HCT116 (cell line): ENCODE measurements around the gene FAM131C. TPM values are rescaled to one million over a fixed set of nuclear protein-coding genes. Genes with fewer than 3 reads are reported as not detected.

Experiments
- ATAC-seq: fragments of 200-7000 bp; cut with Tn5 transposase; 2 replicates; pipeline ENCODE4 v1.9.1; 2020; ENCODE audit warnings: mild to moderate bottlenecking, moderate library complexity
- BruUV-seq: library from RNA; stranded (reverse); fragments of 400-500 nt; replicated peaks from 2 replicates; lab custom pipeline; 2021; lab: Mats Ljungman, UMichigan
- CTCF ChIA-PET: fragments of 300-600 bp; sonication (Branson Sonifier 250); formaldehyde crosslinking; loops from one replicate; lab custom pipeline; 2021; ENCODE audit warnings: antibody characterized with exemption; lab: Charles Lee
- POLR2A ChIA-PET: fragments of 300-600, 350-600 bp; sonication (Branson Sonifier 250); formaldehyde crosslinking; loops from one replicate; lab custom pipeline; 2021; ENCODE audit warnings: antibody characterized with exemption; lab: Charles Lee
- RAD21 ChIA-PET, 2 experiments: fragments of 300-600 bp; sonication (Branson Sonifier 250); formaldehyde crosslinking; loops; one replicate each; lab custom pipeline; 2023; ENCODE audit warnings: low total read pairs in 2 of 2; ENCODE audit not compliant: uncharacterized antibody in 2 of 2, unreplicated experiment in 2 of 2, low non-redundant PET in 1 of 2; lab: Charles Lee
- DNase-seq: peaks from one replicate; pipeline ENCODE4 v3.0.0-alpha.2; 2010; ENCODE audit warnings: low read depth, low spot score
- H2AFZ ChIP-seq: fragments of 200-600 bp; shearing (Covaris generic), sonication (generic); 2 replicates; pipeline ENCODE4 v1.6.1; 2017; ENCODE audit warnings: low read depth, mixed run types, mixed read lengths, antibody characterized with exemption, low read length; ENCODE audit not compliant: poor library complexity, severe bottlenecking
- H3K27ac ChIP-seq: 2 replicates; pipeline ENCODE4 v1.5.1; 2012; ENCODE audit warnings: low read depth, low read length
- H3K27me3 ChIP-seq: fragments of 200-600 bp; sonication (generic); 2 replicates; pipeline ENCODE4 v1.6.1; 2016; ENCODE audit warnings: mixed run types, low read length, mixed read lengths; ENCODE audit not compliant: insufficient read depth
- H3K36me3 ChIP-seq, 2 experiments: fragments of 200-500 bp in 1 of 2; fragments of 200-600 bp in 1 of 2; sonication (Bioruptor generic) in 1 of 2; sonication (generic) in 1 of 2; 2 replicates each; pipeline versions ENCODE4 v1.5.1 to v1.6.1; 2014 to 2016; ENCODE audit warnings: low read length in 2 of 2, inconsistent platforms in 1 of 2, mixed read lengths in 1 of 2, mixed run types in 1 of 2; ENCODE audit not compliant: insufficient read depth in 2 of 2, control insufficient read depth in 1 of 2
- H3K4me1 ChIP-seq, 2 experiments: fragments of 200-600 bp in 1 of 2; sonication (generic) in 1 of 2; 2 replicates each; pipeline versions ENCODE4 v1.5.1 to v1.6.1; 2012 to 2017; ENCODE audit warnings: low read length in 2 of 2, inconsistent platforms in 1 of 2, mild to moderate bottlenecking in 1 of 2, mixed read lengths in 1 of 2, mixed run types in 1 of 2, moderate library complexity in 1 of 2; ENCODE audit not compliant: insufficient read depth in 2 of 2, control insufficient read depth in 1 of 2
- H3K4me2 ChIP-seq: fragments of 200-600 bp; sonication (generic); 2 replicates; pipeline ENCODE4 v1.6.1; 2017; ENCODE audit warnings: mixed run types, low read length, mixed read lengths
- H3K4me3 ChIP-seq, 2 experiments: fragments of 200-600 bp in 1 of 2; sonication (generic) in 1 of 2; replicated peaks in 1 of 2; 2 replicates each; pipeline ENCODE4 v1.5.1; 2011 to 2016; ENCODE audit warnings: low read length in 2 of 2, control low read depth in 1 of 2, low read depth in 1 of 2, mild to moderate bottlenecking in 1 of 2, mixed read lengths in 1 of 2, mixed run types in 1 of 2
- H3K79me2 ChIP-seq: fragments of 200-600 bp; sonication (generic); 2 replicates; pipeline ENCODE4 v1.6.1; 2017; ENCODE audit warnings: mild to moderate bottlenecking, mixed run types, low read length, moderate library complexity, mixed read lengths; ENCODE audit not compliant: insufficient read depth
- H3K9ac ChIP-seq: fragments of 200-600 bp; sonication (generic); 2 replicates; pipeline ENCODE4 v1.6.1; 2016; ENCODE audit warnings: low read length, mixed read lengths
- H3K9me2 ChIP-seq: fragments of 200-600 bp; sonication (generic), shearing (Covaris generic); 2 replicates; pipeline ENCODE4 v1.6.1; 2017; ENCODE audit warnings: mixed run types, mild to moderate bottlenecking, moderate library complexity; ENCODE audit not compliant: insufficient read depth
- H3K9me3 ChIP-seq, 2 experiments: fragments of 200-500 bp in 1 of 2; fragments of 200-600 bp in 1 of 2; sonication (Bioruptor generic) in 1 of 2; sonication (generic) in 1 of 2; 2 replicates each; pipeline ENCODE4 v1.6.1; 2014 to 2017; ENCODE audit warnings: low read length in 2 of 2, mixed read lengths in 2 of 2, inconsistent platforms in 1 of 2, low read depth in 1 of 2, mild to moderate bottlenecking in 1 of 2, mixed run types in 1 of 2, moderate library complexity in 1 of 2; ENCODE audit not compliant: control insufficient read depth in 1 of 2, insufficient read depth in 1 of 2
- H4K20me1 ChIP-seq: fragments of 200-600 bp; sonication (generic), shearing (Covaris generic); 2 replicates; pipeline ENCODE4 v1.6.1; 2017; ENCODE audit warnings: mixed run types, mild to moderate bottlenecking, moderate library complexity; ENCODE audit not compliant: insufficient read depth
- CBX3 ChIP-seq: IDR thresholded peaks from 2 replicates; pipeline ENCODE4 v1.6.1; 2012; ENCODE audit warnings: low read depth
- CEBPB ChIP-seq: IDR thresholded peaks from 2 replicates; pipeline ENCODE4 v1.6.1; 2012; ENCODE audit warnings: low read depth
- EGR1 ChIP-seq: IDR thresholded peaks from 2 replicates; pipeline ENCODE4 v1.6.1; 2012; ENCODE audit warnings: low read depth
- ELF1 ChIP-seq: IDR thresholded peaks from 2 replicates; pipeline ENCODE4 v1.6.1; 2012; ENCODE audit warnings: low read depth, borderline replicate concordance
- EZH2phosphoT487 ChIP-seq: fragments of 200-600 bp; IDR thresholded peaks from 2 replicates; pipeline ENCODE4 v1.6.1; 2018; ENCODE audit warnings: antibody characterized with exemption, borderline replicate concordance
- JUND ChIP-seq: IDR thresholded peaks from 2 replicates; pipeline ENCODE4 v1.6.1; 2012
- RAD21 ChIP-seq: IDR thresholded peaks from 2 replicates; pipeline ENCODE4 v1.6.1; 2012; ENCODE audit warnings: low read depth, mild to moderate bottlenecking
- SIN3A ChIP-seq: IDR thresholded peaks from 2 replicates; pipeline ENCODE4 v1.6.1; 2012; ENCODE audit warnings: low read depth
- SRF ChIP-seq: IDR thresholded peaks from 2 replicates; pipeline ENCODE4 v1.6.1; 2012; ENCODE audit warnings: low read depth
- TCF7L2 ChIP-seq: IDR thresholded peaks from 2 replicates; pipeline ENCODE4 v1.7.0; 2011; ENCODE audit warnings: borderline replicate concordance, inconsistent platforms; ENCODE audit not compliant: insufficient read depth, insufficient read length; ENCODE audit errors: extremely low read depth
- YY1 ChIP-seq: IDR thresholded peaks from 2 replicates; pipeline ENCODE4 v1.6.1; 2011; ENCODE audit warnings: low read length, low read depth, moderate library complexity, mild to moderate bottlenecking; ENCODE audit not compliant: insufficient replicate concordance; ENCODE audit errors: extremely low read depth
- ZFX ChIP-seq: fragments of 450-650 bp; IDR thresholded peaks from 2 replicates; pipeline ENCODE4 v1.6.1; 2017
- ZNF274 ChIP-seq: fragments of 200-500 bp; sonication (Bioruptor generic); IDR thresholded peaks from 2 replicates; pipeline ENCODE4 v1.6.1; 2014; ENCODE audit warnings: mild to moderate bottlenecking, low read depth, low read length, inconsistent platforms
- intact Hi-C: fragments of 100-400 bp; cut with micrococcal nuclease; formaldehyde crosslinking; loops from 2 replicates; pipeline ENCODE4 v1.10.0; 2022
- total RNA-seq: library from RNA; stranded (reverse); gene quantifications from one replicate; pipeline ENCODE4 v1.2.1, GENCODE V29; 2021; ENCODE audit not compliant: unreplicated experiment
- TF ChIP-seq, protein P1 (sequence below): IDR thresholded peaks from 2 replicates; pipeline ENCODE4 v1.6.1; 2012
- TF ChIP-seq, protein P2 (sequence below), 3 experiments: fragments of 200-600 bp in 1 of 3; sonication (generic) in 1 of 3; IDR thresholded peaks in 2 of 3; conservative IDR thresholded peaks in 1 of 3; 2 replicates each; pipeline ENCODE4 v1.5.1; 2012 to 2017; ENCODE audit warnings: low read depth in 2 of 3, low read length in 2 of 3, antibody characterized with exemption in 1 of 3, borderline replicate concordance in 1 of 3, control low read depth in 1 of 3, mild to moderate bottlenecking in 1 of 3, mixed read lengths in 1 of 3, mixed run types in 1 of 3, moderate library complexity in 1 of 3; ENCODE audit not compliant: insufficient read depth in 1 of 3
- TF ChIP-seq, protein P3 (sequence below): IDR thresholded peaks from 2 replicates; pipeline ENCODE4 v1.6.1; 2012; ENCODE audit warnings: low read depth

FAM131C gene
- total RNA-seq, 1 experiment from 2014 or later: 11.6 TPM

DNA sequence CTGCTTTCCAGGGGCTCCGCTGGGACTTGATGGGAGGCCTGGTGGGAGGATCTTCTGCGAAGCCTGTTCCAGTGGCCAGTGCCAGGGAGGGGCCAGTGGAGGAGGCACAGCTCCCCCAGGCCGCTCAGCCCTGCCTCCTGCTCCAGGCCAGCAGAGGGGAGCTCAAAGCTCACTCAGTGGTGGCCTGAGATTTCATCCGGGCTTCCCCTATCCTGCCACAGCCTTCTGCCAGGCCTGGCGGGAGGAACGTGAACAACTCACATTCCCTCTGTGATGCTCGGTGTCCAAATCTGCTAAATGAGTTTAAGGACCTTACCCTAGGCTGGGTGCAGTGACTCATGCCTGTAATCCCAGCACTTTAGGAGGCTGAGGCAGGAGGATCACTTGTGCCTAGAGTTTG, 26.6 kb downstream of the FAM131C start:
- no TSS peak for BruUV-seq

DNA sequence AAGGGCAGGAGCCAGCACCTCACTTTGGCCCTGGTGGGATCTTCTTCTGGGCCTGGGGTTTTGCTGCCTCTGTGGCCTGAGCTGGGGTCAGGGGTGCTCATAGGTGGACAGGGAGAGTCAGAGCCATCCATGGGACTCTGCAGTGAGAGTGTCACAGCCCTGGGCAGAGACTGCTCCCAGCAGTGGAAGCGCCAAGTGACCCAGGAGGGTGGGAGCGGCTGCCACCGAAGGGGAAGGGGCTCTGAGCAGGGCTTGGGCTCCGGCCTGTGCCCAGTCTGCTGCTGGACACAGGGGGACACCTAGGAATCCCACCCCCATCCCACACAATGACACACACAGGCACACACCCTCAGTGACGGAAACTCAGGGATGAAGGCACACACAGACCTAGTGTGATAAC, 29.5 kb downstream of the FAM131C start:
- Histone ChIP-seq H3K9me2 (no peaks in the 10 kb centered on the region), H3K4me2 (no peak overlapping the region), H3K4me1 (peaks cover 0 to 6% of the 10 kb centered on the region in 2 experiments; a peak in 1 of 4 replicates), H2AFZ (no peak overlapping the region), H3K9me3 (no peaks in the 10 kb centered on the region), H3K27me3 (no peaks in the 10 kb centered on the region), H3K79me2 (no peaks in the 10 kb centered on the region), H3K27ac (no peak overlapping the region), H3K36me3 (no peaks in the 10 kb centered on the region), H3K9ac (no peak overlapping the region), H3K4me3 (no peak overlapping the region), H4K20me1 (no peaks in the 10 kb centered on the region)
- DNase-seq (no peak), ATAC-seq (no peak)
- CTCF ChIA-PET: no interaction called here
- POLR2A ChIA-PET: no interaction called here
- RAD21 ChIA-PET: no interaction called here
- intact Hi-C loops: no loop called here
- BruUV-seq: no TSS peak
- TF ChIP-seq RAD21 (no peak), SIN3A (no peak), ZFX (no peak), JUND (no peak), TCF7L2 (no peak), ZNF274 (no peak), ELF1 (no peak), SRF (no peak), CBX3 (no peak), CEBPB (no peak), EZH2phosphoT487 (no peak)
- TF ChIP-seq, protein P1, sequence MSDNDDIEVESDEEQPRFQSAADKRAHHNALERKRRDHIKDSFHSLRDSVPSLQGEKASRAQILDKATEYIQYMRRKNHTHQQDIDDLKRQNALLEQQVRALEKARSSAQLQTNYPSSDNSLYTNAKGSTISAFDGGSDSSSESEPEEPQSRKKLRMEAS: no peak
- TF ChIP-seq, protein P2, sequence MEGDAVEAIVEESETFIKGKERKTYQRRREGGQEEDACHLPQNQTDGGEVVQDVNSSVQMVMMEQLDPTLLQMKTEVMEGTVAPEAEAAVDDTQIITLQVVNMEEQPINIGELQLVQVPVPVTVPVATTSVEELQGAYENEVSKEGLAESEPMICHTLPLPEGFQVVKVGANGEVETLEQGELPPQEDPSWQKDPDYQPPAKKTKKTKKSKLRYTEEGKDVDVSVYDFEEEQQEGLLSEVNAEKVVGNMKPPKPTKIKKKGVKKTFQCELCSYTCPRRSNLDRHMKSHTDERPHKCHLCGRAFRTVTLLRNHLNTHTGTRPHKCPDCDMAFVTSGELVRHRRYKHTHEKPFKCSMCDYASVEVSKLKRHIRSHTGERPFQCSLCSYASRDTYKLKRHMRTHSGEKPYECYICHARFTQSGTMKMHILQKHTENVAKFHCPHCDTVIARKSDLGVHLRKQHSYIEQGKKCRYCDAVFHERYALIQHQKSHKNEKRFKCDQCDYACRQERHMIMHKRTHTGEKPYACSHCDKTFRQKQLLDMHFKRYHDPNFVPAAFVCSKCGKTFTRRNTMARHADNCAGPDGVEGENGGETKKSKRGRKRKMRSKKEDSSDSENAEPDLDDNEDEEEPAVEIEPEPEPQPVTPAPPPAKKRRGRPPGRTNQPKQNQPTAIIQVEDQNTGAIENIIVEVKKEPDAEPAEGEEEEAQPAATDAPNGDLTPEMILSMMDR (IDR thresholded peaks at IDR 0.05 in 2 of 3, conservative IDR thresholded peaks at IDR 0.05 in 1 of 3; ENCODE audit: borderline replicate concordance in 1 of 3, insufficient read depth in 1 of 3, low read depth in 2 of 3, low read length in 2 of 3): no peak
- TF ChIP-seq, protein P3, sequence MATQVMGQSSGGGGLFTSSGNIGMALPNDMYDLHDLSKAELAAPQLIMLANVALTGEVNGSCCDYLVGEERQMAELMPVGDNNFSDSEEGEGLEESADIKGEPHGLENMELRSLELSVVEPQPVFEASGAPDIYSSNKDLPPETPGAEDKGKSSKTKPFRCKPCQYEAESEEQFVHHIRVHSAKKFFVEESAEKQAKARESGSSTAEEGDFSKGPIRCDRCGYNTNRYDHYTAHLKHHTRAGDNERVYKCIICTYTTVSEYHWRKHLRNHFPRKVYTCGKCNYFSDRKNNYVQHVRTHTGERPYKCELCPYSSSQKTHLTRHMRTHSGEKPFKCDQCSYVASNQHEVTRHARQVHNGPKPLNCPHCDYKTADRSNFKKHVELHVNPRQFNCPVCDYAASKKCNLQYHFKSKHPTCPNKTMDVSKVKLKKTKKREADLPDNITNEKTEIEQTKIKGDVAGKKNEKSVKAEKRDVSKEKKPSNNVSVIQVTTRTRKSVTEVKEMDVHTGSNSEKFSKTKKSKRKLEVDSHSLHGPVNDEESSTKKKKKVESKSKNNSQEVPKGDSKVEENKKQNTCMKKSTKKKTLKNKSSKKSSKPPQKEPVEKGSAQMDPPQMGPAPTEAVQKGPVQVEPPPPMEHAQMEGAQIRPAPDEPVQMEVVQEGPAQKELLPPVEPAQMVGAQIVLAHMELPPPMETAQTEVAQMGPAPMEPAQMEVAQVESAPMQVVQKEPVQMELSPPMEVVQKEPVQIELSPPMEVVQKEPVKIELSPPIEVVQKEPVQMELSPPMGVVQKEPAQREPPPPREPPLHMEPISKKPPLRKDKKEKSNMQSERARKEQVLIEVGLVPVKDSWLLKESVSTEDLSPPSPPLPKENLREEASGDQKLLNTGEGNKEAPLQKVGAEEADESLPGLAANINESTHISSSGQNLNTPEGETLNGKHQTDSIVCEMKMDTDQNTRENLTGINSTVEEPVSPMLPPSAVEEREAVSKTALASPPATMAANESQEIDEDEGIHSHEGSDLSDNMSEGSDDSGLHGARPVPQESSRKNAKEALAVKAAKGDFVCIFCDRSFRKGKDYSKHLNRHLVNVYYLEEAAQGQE: no peak

More for the DNA sequence above, 26.6 kb downstream of the FAM131C start:
- intact Hi-C loops: no loop called here
- no peak overlapping the region for H2AFZ ChIP-seq
- H3K9me3 ChIP-seq: no peaks in the 10 kb centered on the region
- no peaks in the 10 kb centered on the region for H3K36me3 ChIP-seq
- no peaks in the 10 kb centered on the region for H3K79me2 ChIP-seq
- no peak overlapping the region for H3K4me2 ChIP-seq
- DNase-seq: no peak
- no peaks in the 10 kb centered on the region for H3K27me3 ChIP-seq
- CTCF ChIA-PET: no interaction called here
- H3K27ac ChIP-seq: no peak overlapping the region
- no peak for TF ChIP-seq ZNF274
- no peak for TF ChIP-seq JUND
- no peak for TF ChIP-seq RAD21
- no peak for TF ChIP-seq YY1
- TF ChIP-seq EZH2phosphoT487: no peak
- TF ChIP-seq EGR1: no peak
- TF ChIP-seq, all 23 proteins: peak for 0
- H3K4me3 ChIP-seq: no peak overlapping the region
- H3K9ac ChIP-seq: no peak overlapping the region
- no peaks in the 10 kb centered on the region for H4K20me1 ChIP-seq
- POLR2A ChIA-PET: no interaction called here
- H3K4me1 ChIP-seq: peaks cover 2 to 9% of the 10 kb centered on the region in 2 experiments; a peak in 2 of 4 replicates
- H3K9me2 ChIP-seq: no peaks in the 10 kb centered on the region
- RAD21 ChIA-PET: no interaction called here
- ATAC-seq: 0 out of 2 replicates have a peak, but pooled peaks have one; percentile 13
